Astrocyte of the hippocampus (primary cell): Measurements from ENCODE around the gene PSG11.
"Not testable (repeated sequence)": the region's sequence is repeated elsewhere in the genome, so short reads cannot be mapped to it uniquely, and the experiment has no call there.

Source experiments
- DNase-seq: peaks from one replicate; pipeline ENCODE4 v3.0.0; 2011; ENCODE audit warnings: low read depth, low spot score

The PSG11 gene

DNA sequence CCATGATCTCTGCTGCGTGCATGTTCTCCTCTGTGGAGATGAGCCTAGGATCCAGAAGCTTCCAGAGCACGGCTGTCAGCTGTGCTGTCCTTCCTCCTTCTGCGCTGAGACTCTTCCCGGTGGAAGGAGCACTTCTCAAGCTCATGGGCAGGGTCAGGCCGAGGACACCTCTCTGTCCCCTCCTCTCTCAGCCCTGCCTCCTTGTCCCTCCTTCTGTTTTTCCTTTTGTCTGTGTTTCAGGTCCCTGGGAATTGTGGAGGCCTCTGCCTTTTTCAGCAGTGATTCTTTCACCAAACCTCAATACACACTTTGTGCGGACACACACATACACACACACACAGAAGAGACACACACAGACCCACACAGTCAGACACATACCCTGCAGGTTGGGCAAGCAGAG lies at the start of gene PSG11:
PSG11 (minus strand) TSS at position 101 of the 400 bp plus-strand sequence; CDS start at position 4, 97 bp downstream.
- DNase-seq: not testable (repeated sequence)

DNA sequence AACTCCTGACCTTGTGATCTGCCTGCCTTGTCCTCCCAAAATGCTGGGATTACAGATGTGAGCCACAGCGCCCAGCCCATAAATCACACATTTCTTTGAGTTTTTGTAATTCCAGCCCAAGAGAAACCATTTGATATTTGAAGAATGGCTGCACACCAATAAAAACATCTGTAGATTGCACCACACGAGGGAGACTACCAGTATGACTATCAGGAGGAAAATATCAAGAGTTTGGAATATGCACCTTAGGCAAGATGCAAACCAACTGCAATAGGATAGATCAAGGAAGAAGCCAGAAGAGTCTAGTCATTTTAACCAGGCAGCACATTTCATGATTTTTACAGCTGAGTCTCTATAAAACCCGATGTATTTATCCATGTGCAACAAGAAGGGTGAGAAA lies 36.1 kb upstream of the PSG11 start:
- DNase-seq: not testable (repeated sequence)

DNA sequence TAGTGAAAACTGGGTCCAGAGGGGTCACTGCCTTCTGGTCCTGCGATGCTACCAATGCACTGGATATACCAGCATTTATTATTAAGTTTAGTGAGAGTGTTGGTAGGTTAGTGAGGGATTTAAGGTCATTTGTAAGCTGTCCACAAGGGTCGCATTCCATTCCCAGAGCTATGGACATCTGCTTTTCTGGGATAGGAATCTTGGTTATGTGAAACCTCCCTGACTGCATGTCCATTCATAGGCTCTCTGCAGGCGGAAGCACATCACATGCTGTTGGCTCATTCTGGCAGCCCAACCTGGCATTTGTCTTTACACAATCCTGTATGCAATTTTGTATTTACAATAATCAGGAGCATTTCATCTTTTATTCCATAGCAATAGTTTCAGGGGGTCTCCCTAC lies 35.1 kb upstream of the PSG11 start:
- not testable (repeated sequence) for DNase-seq

DNA sequence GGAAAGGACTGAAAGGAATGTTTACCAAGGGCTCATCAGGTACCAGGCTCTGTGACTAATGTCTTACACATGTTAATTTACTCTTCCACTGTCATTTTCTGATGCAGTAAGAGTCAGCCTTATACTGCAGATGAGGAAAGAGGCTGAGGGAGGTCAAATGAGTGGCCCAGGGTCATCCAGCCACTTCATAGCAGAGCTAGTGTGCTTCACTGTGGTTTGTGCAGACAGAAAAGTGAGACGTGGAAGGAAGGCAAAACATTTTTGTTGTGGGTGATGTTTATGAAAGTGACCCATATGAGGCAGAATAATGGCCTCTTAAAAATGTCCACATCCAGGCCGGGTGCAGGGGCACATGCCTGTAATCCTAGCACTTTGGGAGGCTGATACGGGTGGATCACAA lies 34.0 kb upstream of the PSG11 start:
- DNase-seq: not testable (repeated sequence)

DNA sequence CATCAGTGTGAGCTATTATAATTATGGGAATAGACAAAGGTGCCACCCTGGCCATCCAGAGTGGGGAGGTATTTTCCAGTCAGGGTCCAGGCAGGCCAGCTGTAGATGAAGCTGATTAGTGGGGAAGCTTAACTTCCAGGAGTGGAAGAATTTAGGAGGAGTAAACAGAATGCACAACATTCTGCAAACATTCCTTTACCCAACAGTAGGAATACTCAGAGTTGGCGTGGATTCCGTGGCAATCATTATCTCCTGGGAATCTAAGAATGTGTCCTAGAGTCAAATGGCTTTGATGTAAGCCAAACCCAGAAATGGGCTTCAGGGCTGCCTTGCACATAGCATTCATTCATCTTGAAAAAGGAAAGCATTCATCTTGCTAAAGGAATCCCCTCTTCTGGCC lies 33.2 kb upstream of the PSG11 start:
- DNase-seq: not testable (repeated sequence)

DNA sequence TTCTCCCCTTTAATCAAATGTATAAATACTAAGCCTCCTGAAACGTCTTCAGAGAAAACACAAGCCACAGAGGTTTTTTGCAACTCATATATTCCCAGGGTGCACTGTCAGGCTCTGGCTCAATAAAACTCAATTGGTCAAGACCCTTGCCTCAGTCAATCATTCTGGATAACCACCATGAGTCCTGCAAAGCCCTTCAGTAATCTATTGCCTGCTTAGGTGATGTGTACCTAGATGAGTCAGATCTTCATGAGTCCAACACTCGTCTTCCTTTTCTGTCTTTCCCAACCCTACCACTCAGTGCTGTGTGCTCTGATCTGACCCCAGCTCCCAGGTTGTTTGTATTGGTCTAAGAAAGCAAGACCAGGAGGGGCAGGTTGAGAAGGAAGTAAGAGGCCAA lies 32.2 kb upstream of the PSG11 start:
- DNase-seq: not testable (repeated sequence)

DNA sequence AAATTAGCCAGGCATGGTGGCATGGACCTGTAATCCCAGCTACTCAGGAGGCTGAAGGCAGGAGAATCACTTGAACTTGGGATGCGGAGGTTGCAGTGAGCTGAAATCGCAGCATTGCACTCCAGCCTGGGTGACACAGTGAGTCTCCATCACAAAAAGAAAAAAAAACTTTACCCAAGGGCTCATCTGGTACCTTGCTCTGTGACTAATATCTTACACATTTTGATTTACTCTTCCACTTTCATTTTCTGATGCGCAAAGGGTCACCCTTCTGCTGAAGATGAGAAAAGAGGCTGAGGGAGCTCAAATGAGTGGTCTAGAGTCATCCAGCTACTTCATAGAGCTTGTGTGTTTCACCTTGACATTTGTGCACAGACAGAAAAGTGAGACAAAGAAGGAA lies 21.7 kb upstream of the PSG11 start:
- DNase-seq: not testable (repeated sequence)

DNA sequence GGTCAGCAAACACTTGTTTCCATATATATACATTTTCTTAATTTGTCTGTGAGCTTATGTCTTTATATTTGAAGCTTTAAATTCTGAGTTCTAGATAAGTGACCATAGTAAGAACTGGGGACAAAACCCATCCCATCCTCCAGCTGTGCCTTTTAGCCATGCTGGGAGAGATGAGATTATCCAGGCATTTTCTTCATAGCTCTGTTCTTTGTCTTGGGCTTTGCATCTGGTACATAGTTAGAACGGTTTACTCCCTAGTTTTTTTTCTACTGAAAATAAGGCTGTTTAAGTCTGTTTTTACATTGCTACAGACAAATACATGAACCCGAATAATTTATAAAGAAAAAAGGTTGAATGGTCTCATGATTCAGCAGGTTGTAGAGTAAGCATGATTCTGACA lies 20.3 kb upstream of the PSG11 start:
- DNase-seq: not testable (repeated sequence)

DNA sequence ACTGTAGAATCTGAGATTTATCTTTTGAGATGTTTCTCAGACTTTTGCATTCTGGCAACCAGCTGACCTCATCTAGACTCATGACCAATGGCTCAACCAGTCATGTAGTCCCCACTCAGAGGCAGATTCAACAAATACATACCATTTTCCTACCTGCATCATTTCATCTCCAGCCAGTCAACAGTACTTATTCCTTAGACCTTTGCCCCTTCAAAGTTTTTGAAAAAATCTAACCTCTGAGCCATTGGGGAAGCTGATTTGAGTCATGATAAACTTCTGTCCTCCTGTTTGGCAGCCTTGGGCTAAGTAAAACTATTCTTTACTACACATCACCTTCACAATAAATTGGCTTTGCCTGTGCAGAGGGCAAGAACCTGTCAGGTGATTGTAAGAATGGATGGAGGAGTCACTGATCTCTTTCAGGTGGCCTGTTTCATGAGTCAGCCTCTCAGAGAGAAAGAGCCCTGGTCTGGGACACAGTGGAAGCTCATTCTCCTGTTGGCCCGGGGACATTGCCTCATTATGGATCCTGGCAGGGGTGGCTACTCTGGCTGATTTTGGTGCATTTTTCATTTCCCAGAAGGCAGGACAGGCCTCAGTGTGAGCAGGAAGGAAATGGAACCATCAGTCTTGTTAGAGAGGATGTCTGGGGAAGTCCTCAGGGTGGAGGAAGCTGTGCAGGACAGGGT lies 17.4 kb upstream of the PSG11 start:
- DNase-seq: not testable (repeated sequence)

DNA sequence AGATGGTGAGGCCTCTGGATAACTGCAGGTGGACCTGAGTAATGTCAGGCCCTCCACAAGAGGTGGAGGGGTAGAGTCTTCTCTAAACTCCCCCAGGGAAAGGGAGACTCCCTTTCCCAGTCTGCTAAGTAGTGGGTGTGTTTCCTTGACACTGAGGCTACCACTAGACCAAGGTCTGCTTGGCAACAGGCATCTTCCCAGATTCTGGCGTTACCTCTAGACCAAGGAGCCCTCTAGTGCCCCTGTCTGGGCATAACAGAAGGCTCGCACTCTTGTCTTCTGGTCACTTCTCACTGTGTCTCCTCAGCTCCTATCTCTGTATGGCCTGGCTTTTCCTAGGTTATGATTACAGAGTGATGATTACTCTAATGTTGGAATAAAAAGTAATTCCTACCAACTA lies 5.4 kb upstream of the PSG11 start:
- DNase-seq: peak; percentile 58

DNA sequence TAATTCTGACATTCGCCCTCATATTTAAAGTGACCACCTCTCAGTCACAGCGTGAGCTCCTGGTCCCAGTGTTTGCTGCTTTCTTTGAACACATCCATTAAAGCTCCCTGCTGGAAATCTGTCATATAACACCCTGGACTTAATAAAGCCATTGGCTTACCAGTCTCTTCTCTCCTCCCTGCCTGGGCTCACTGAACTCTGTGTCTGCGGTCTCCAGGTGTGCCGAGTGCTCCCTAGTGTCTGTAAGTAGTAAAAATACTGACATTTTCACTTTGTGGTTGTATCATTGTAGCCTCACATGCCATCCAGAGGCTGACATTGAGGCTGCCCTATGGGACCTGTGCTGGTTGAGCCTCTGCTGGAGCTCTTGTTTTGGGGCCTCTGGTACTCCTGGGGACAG lies 2.6 kb upstream of the PSG11 start:
- no peak for DNase-seq

DNA sequence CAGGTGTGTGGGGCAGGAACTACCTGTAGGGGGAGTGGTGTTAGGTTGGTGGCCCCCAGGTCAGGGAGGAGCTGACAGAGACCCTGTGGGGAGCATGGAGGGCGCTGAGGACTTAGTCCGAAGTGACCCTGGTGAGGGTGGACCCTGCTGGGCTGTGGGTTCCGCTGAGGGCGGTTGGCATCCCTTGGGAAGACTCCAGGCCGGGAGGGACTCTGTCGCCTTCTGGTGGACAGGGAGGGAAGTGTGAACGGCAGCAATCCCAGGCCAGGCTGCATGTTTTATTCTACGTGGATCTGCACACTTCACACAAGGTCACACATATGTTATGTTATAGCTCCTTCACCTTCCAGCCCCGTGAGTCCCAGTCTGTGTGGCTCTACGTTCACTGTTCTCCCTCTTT lies 1.7 kb upstream of the PSG11 start:
- not testable (repeated sequence) for DNase-seq

DNA sequence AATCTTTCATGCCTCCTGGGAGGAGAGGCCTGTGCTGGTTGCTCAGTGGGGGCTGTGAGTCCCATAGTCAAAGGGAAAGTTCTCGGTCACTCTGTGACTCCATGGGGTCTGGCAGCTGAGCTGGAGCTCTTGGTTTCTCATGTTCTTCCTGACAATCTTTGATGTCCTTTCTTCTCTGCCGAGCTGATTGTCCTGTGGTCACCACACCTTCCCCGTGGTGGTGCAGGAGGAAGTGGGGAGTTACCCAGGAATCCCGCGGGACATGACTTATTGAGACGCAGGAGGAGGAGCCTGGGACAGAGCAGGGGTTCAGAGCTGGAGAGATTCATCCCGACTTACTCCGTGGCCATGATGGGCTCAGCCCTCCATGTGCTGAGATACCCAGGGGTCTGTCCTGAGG lies 792 bp upstream of the PSG11 start:
- DNase-seq: not testable (repeated sequence)

DNA sequence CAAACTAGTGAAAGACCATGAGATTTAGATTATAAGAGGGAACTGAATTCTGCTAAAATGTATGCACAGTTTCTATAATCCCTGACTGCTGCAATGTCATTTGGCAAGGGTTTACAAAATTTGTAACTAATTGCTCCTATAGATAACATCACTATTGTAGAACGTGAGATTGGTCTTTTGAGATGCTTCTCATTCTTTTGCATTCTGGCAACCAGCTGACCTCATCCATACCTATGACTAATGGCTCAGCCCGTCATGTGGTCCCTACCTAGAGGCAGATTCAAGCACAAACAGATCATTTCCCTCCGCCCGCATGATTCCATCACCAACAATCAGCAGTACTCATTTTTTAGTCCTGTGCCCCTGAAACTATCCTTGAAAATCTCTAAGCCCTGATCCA lies 4.2 kb downstream of the PSG11 start:
- DNase-seq: peak; percentile 76

DNA sequence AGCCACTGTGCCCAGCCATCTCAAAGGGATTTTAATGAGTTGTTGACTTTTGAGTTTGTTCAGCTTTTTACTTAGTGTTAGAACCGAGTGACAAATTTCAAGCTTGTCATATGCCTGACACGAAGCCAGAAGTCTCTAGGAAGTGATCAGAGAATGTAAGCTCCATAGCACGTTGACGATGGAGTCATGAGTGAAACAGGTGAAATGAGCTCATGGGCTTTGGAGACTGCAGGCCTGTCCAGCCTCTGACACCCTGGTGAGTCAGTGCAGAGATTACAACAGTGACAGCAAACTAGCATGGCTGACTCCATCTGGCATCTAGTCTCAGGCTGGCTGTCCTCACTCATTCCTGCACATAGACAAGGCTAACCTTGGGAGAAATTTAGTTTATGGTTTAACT lies 4.6 kb downstream of the PSG11 start:
- peak; percentile 77 for DNase-seq

DNA sequence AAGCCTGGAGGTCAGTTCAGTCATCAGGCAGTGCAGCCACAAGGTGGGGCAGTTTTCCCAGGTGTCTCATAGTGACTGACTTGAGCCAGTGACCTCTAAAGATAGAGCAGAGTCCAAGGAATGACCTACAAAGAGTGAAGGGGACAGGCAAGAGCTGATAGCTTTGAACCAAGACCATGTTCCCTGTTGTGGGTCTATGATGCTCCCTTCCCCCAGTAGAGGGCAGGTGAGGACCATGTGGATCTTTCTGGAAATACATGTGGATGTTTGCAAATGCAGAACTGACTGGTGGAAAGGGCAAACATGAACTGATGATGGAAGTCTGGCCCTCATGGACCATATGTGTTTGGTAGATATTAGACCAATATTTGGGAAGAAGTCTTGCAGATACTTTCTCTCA lies 6.7 kb downstream of the PSG11 start:
- DNase-seq: peak; percentile 38

DNA sequence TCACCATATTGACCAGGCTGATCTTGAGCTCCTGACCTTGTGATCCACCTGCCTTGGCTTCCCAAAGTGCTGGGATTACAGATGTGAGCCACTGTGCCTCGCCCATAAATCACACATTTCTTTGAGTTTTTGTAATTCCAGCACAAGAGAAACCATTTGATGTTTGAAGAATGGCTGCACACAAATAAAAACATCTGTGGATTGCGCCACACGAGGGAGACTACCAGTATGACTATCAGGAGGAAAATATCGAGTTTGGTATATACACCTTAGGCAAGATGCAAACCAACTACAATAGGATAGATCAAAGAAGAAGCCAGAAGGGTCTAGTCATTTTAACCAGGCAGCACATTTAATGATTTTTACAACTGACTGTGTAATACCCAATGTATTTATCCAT lies 20.4 kb downstream of the PSG11 start:
- DNase-seq: not testable (repeated sequence)

DNA sequence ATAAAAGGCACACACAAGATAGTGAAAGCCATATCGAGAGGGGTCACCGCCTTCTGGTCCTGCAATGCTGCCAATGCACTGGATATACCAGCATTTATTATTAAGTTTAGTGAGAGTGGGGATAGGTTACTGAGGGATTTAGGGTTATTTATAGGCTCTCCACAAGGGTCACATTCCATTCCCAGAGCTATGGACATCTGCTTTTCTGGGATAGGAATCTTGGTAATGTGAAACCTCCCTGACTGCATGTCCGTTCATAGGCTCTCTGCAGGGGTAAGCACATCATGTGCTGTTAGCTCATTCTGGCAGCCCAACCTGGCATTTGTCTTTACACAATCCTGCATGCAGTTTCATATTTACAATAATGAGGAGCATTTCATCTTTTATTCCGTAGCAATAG lies 21.4 kb downstream of the PSG11 start:
- DNase-seq: not testable (repeated sequence)

DNA sequence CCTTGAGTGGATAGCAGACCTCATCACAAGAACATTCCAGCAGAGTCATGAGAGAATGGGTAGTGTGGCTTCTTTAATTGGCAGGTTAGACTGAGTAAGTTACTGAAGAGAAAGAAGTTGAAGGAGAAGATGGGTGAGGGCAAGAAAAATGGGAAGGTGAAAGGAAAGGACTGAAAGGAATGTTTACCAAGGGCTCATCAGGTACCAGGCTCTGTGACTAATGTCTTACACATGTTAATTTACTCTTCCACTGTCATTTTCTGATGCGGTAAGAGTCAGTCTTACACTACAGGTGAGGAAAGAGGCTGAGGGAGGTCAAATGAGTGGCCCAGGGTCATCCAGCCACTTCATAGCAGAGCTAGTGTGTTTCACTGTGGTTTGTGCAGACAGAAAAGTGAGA lies 22.6 kb downstream of the PSG11 start:
- DNase-seq: not testable (repeated sequence)

DNA sequence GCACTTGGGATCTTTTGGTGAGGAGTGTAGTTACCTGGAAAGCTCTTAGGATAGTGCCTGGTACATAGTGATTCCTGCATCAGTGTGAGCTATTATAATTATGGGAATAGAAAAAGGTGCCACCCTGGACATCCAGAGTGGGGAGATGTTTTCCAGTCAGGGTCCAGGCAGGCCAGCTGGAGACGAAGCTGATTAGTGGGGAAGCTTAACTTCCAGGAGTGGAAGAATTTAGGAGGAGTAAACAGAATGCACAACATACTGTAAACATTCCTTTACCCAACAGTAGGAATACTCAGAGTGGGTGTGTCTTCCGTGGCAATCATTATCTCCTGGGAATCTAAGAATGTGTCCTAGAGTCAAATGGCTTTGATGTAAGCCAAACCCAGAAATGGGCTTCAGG lies 23.3 kb downstream of the PSG11 start:
- not testable (repeated sequence) for DNase-seq

DNA sequence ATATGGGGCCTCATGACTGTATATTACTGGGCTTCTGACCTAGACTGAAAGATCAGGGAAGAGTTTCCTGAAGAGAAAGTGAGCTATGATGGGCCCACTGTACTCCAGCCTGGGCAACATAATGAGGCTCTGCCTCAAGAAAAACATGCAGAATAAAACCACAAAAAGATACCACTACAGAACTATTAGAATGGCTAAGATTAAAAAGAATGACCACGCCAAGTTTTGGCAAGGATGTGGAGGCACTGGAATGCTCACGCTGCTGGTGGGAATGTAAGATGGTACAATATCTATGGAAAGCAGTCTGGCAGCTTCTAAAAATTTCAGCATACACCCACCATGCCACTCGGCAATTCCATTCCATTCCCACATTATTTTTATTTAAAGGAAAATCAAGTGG lies 30.1 kb downstream of the PSG11 start:
- not testable (repeated sequence) for DNase-seq

DNA sequence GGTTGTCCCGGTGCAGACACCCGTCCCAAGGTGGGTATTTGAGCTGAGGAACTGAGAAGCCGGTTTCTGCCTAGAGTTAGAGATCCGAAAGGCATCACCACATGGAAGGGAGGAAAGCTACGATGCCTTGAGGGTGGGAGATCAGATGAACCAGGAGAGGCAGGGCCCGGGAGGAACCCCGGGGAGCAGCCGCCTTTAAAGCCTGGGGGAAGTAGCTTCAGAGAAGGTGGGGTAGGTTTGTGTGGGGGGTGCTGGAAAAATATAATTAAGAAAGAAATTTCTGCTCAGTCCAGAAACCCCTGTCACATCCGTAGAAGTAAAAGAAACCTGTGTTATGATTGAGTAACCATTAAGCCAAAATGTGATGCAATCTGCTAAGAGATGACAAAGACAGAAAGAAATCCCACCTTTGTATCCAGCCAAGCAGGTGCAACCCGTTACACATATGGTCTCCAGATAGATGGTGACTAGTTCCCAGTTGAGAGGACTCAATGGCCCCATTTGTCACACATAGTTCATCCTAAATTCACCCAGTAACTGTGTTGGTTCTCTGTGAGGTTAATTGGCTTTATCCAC lies 34.2 kb downstream of the PSG11 start:
- not testable (repeated sequence) for DNase-seq

DNA sequence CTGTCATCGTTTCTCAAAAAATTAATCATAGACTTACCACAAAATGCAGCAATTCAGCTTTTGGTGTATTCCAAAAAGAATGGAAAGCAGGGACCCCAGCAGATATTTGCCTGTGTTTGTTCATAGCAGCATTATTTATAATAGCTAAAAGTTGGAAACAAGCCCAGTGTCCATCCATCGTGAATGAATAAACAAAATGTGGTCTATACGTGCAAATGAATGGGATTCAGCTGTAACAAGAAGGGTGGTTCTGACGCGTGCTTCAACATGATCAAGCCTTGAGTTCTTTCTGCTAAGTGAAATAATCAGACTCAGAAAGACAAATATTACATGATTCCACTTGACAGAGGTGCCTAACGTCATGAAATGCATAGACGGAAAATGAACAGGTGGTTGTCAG lies 36.4 kb downstream of the PSG11 start:
- peak; percentile 56 for DNase-seq
